NT2/D1 (cell line): ENCODE measurements around the gene CENPB.

ENCODE experiments used
- DNase-seq: peaks from one replicate; pipeline ENCODE4 v3.0.0-alpha.2; 2011; ENCODE audit warnings: low read depth, low spot score
- H3K27me3 ChIP-seq: 2 replicates; pipeline ENCODE4 v1.6.0; 2011; ENCODE audit warnings: mild to moderate bottlenecking; ENCODE audit not compliant: insufficient read length, insufficient read depth
- H3K36me3 ChIP-seq: 2 replicates; pipeline ENCODE4 v1.6.1; 2011; ENCODE audit warnings: mild to moderate bottlenecking, low read length, mixed read lengths; ENCODE audit not compliant: insufficient read depth, insufficient read length
- H3K4me1 ChIP-seq: 2 replicates; pipeline ENCODE4 v1.5.1; 2011; ENCODE audit not compliant: insufficient read depth, insufficient read length
- H3K4me3 ChIP-seq: 2 replicates; pipeline ENCODE4 v1.5.1; 2011; ENCODE audit warnings: low read depth; ENCODE audit not compliant: insufficient read length
- H3K9ac ChIP-seq: 2 replicates; pipeline ENCODE4 v1.6.0; 2011; ENCODE audit warnings: low read depth; ENCODE audit not compliant: insufficient read length
- H3K9me3 ChIP-seq: 2 replicates; pipeline ENCODE4 v1.5.1; 2011; ENCODE audit warnings: mild to moderate bottlenecking, low read length; ENCODE audit not compliant: insufficient read depth
- SUZ12 ChIP-seq: IDR thresholded peaks from 2 replicates; pipeline ENCODE4 v1.6.1; 2011; ENCODE audit not compliant: insufficient read length, insufficient read depth; ENCODE audit errors: extremely low read depth
- YY1 ChIP-seq: IDR thresholded peaks from 2 replicates; pipeline ENCODE4 v1.6.1; 2011; ENCODE audit not compliant: insufficient read length, insufficient read depth
- ZNF274 ChIP-seq: IDR thresholded peaks from 2 replicates; pipeline ENCODE4 v1.6.1; 2011; ENCODE audit warnings: mild to moderate bottlenecking, low read depth, low read length

Gene CENPB

GRCh38 chr20:3804254-3804751 is 17.8 kb upstream of the CENPB start:
- H3K4me3 ChIP-seq, result no peak overlapping the region
- DNase-seq, result no peak
- H3K4me1 ChIP-seq, result peaks cover 27% of the 10 kb centered on the region
- H3K9me3 ChIP-seq, result no peaks in the 10 kb centered on the region
- peaks cover 59% of the 10 kb centered on the region for H3K36me3 ChIP-seq
- TF ChIP-seq ZNF274, result no peak
- no peak for TF ChIP-seq SUZ12
- TF ChIP-seq YY1, result no peak
- H3K27me3 ChIP-seq, result no peaks in the 10 kb centered on the region
- no peak overlapping the region for H3K9ac ChIP-seq

- DNase-seq, result no peak
- Histone ChIP-seq H3K4me3 (no peak overlapping the region), H3K36me3 (peaks cover 64% of the 10 kb centered on the region), H3K9ac (no peak overlapping the region), H3K27me3 (no peaks in the 10 kb centered on the region), H3K4me1 (peaks cover 31% of the 10 kb centered on the region), H3K9me3 (no peaks in the 10 kb centered on the region)
- no peak for TF ChIP-seq YY1
- TF ChIP-seq ZNF274, result no peak
- no peak for TF ChIP-seq SUZ12
These were observed 17.3 kb upstream of the CENPB start for GRCh38 chr20:3803854-3804253.

GRCh38 chr20:3803289-3803688 is 16.7 kb upstream of the CENPB start:
- Histone ChIP-seq H3K4me1 (peaks cover 32% of the 10 kb centered on the region), H3K36me3 (peaks cover 69% of the 10 kb centered on the region)

GRCh38 chr20:3802524-3803239 is 16.1 kb upstream of the CENPB start:
- Histone ChIP-seq H3K4me1 (peaks cover 27% of the 10 kb centered on the region), H3K9ac (no peak overlapping the region), H3K27me3 (no peaks in the 10 kb centered on the region), H3K9me3 (no peaks in the 10 kb centered on the region), H3K4me3 (no peak overlapping the region), H3K36me3 (peaks cover 71% of the 10 kb centered on the region)
- DNase-seq, result no peak
- TF ChIP-seq YY1, result no peak
- TF ChIP-seq SUZ12, result no peak
- no peak for TF ChIP-seq ZNF274

More at GRCh38 chr20:3803289-3803688, 16.7 kb upstream of the CENPB start:
- H3K4me3 ChIP-seq, result no peak overlapping the region
- H3K27me3 ChIP-seq, result no peaks in the 10 kb centered on the region
- H3K9me3 ChIP-seq, result no peaks in the 10 kb centered on the region
- no peak overlapping the region for H3K9ac ChIP-seq
- DNase-seq, result no peak
- TF ChIP-seq ZNF274 (no peak), SUZ12 (no peak), YY1 (no peak)

- Histone ChIP-seq H3K36me3 (peaks cover 71% of the 10 kb centered on the region), H3K4me3 (no peak overlapping the region), H3K4me1 (peaks cover 25% of the 10 kb centered on the region), H3K27me3 (no peaks in the 10 kb centered on the region), H3K9me3 (no peaks in the 10 kb centered on the region), H3K9ac (no peak overlapping the region)
- no peak for DNase-seq
- TF ChIP-seq ZNF274 (no peak), SUZ12 (no peak), YY1 (no peak)
These were observed 15.3 kb upstream of the CENPB start for GRCh38 chr20:3801846-3802245.

GRCh38 chr20:3801299-3801698 is 14.8 kb upstream of the CENPB start:
- H3K36me3 ChIP-seq, result peaks cover 71% of the 10 kb centered on the region
- no peak overlapping the region for H3K9ac ChIP-seq
- TF ChIP-seq YY1, result no peak
- TF ChIP-seq ZNF274, result no peak
- no peak for TF ChIP-seq SUZ12
- no peak for DNase-seq
- no peak overlapping the region for H3K4me3 ChIP-seq
- no peaks in the 10 kb centered on the region for H3K27me3 ChIP-seq
- peaks cover 20% of the 10 kb centered on the region for H3K4me1 ChIP-seq
- no peaks in the 10 kb centered on the region for H3K9me3 ChIP-seq

- DNase-seq, result no peak
- no peaks in the 10 kb centered on the region for H3K9me3 ChIP-seq
- H3K9ac ChIP-seq, result peak overlapping the region; percentile 44
- peaks cover 17% of the 10 kb centered on the region for H3K4me1 ChIP-seq
- peaks cover 66% of the 10 kb centered on the region for H3K36me3 ChIP-seq
- H3K27me3 ChIP-seq, result no peaks in the 10 kb centered on the region
- no peak overlapping the region for H3K4me3 ChIP-seq
- TF ChIP-seq ZNF274, result no peak
- no peak for TF ChIP-seq SUZ12
- no peak for TF ChIP-seq YY1
These were observed 14.3 kb upstream of the CENPB start for GRCh38 chr20:3800878-3801260.
